Measurements from ENCODE around the gene ANKS3.

The ANKS3 gene

GRCh38 chr16:4682616-4683254, 51.3 kb downstream of the ANKS3 start:
- H3K4me3 ChIP-seq (ENCODE audit: extremely low read depth, insufficient read depth, low read length, poor library complexity, severe bottlenecking): no peak overlapping the region
- H3K9me3 ChIP-seq (ENCODE audit: control insufficient read depth, low read length): no peaks in the 10 kb centered on the region
- H3K27ac ChIP-seq (ENCODE audit: low read depth, low read length, severe bottlenecking): no peak overlapping the region
- WGBS, 2 experiments (ENCODE audit: insufficient coverage in 2 of 2): 78 to 83% methylated on average over 27 to 36 of the region's 36 CpGs
- H3K4me1 ChIP-seq (ENCODE audit: control insufficient read depth, insufficient read depth, low read length, poor library complexity, severe bottlenecking): no peaks in the 10 kb centered on the region
- H3K36me3 ChIP-seq (ENCODE audit: control insufficient read depth, insufficient read depth, low read length): peaks cover 80% of the 10 kb centered on the region

GRCh38 chr16:4682084-4682591, 51.9 kb downstream of the ANKS3 start:
- Histone ChIP-seq H3K36me3 (ENCODE audit: control insufficient read depth, insufficient read depth, low read length) (peaks cover 79% of the 10 kb centered on the region), H3K4me3 (ENCODE audit: extremely low read depth, insufficient read depth, low read length, poor library complexity, severe bottlenecking) (no peak overlapping the region), H3K4me1 (ENCODE audit: control insufficient read depth, insufficient read depth, low read length, poor library complexity, severe bottlenecking) (no peaks in the 10 kb centered on the region), H3K27ac (ENCODE audit: low read depth, low read length, severe bottlenecking) (no peak overlapping the region), H3K9me3 (ENCODE audit: control insufficient read depth, low read length) (no peaks in the 10 kb centered on the region)
- WGBS, 2 experiments (ENCODE audit: insufficient coverage in 2 of 2): 91% methylated on average over 24 to 26 of the region's 26 CpGs

GRCh38 chr16:4681471-4682083, 52.5 kb downstream of the ANKS3 start:
- Histone ChIP-seq H3K27ac (ENCODE audit: low read depth, low read length, severe bottlenecking) (no peak overlapping the region), H3K36me3 (ENCODE audit: control insufficient read depth, insufficient read depth, low read length) (peaks cover 79% of the 10 kb centered on the region), H3K4me3 (ENCODE audit: extremely low read depth, insufficient read depth, low read length, poor library complexity, severe bottlenecking) (no peak overlapping the region), H3K4me1 (ENCODE audit: control insufficient read depth, insufficient read depth, low read length, poor library complexity, severe bottlenecking) (peaks cover 4% of the 10 kb centered on the region), H3K9me3 (ENCODE audit: control insufficient read depth, low read length) (no peaks in the 10 kb centered on the region)
- WGBS, 2 experiments (ENCODE audit: insufficient coverage in 2 of 2): 94 to 96% methylated on average over 38 of the region's 39 CpGs

- Histone ChIP-seq H3K4me1 (ENCODE audit: control insufficient read depth, insufficient read depth, low read length, poor library complexity, severe bottlenecking) (peaks cover 6% of the 10 kb centered on the region), H3K4me3 (ENCODE audit: extremely low read depth, insufficient read depth, low read length, poor library complexity, severe bottlenecking) (no peak overlapping the region), H3K36me3 (ENCODE audit: control insufficient read depth, insufficient read depth, low read length) (peaks cover 73% of the 10 kb centered on the region), H3K9me3 (ENCODE audit: control insufficient read depth, low read length) (no peaks in the 10 kb centered on the region), H3K27ac (ENCODE audit: low read depth, low read length, severe bottlenecking) (no peak overlapping the region)
- 93 to 98% methylated on average over 15 to 24 of the region's 26 CpGs for WGBS, 2 experiments (ENCODE audit: insufficient coverage in 2 of 2)
Measured at GRCh38 chr16:4680673-4681470, 53.2 kb downstream of the ANKS3 start.

- Histone ChIP-seq H3K9me3 (ENCODE audit: control insufficient read depth, low read length) (no peaks in the 10 kb centered on the region), H3K27ac (ENCODE audit: low read depth, low read length, severe bottlenecking) (no peak overlapping the region), H3K36me3 (ENCODE audit: control insufficient read depth, insufficient read depth, low read length) (peaks cover 65% of the 10 kb centered on the region), H3K4me1 (ENCODE audit: control insufficient read depth, insufficient read depth, low read length, poor library complexity, severe bottlenecking) (peaks cover 6% of the 10 kb centered on the region), H3K4me3 (ENCODE audit: extremely low read depth, insufficient read depth, low read length, poor library complexity, severe bottlenecking) (no peak overlapping the region)
- 96% methylated on average over 31 to 47 of the region's 47 CpGs for WGBS, 2 experiments (ENCODE audit: insufficient coverage in 2 of 2)
Measured at GRCh38 chr16:4679850-4680636, 54.0 kb downstream of the ANKS3 start.

- Histone ChIP-seq H3K4me1 (ENCODE audit: control insufficient read depth, insufficient read depth, low read length, poor library complexity, severe bottlenecking) (peaks cover 6% of the 10 kb centered on the region), H3K4me3 (ENCODE audit: extremely low read depth, insufficient read depth, low read length, poor library complexity, severe bottlenecking) (no peak overlapping the region), H3K9me3 (ENCODE audit: control insufficient read depth, low read length) (no peaks in the 10 kb centered on the region), H3K27ac (ENCODE audit: low read depth, low read length, severe bottlenecking) (no peak overlapping the region), H3K36me3 (ENCODE audit: control insufficient read depth, insufficient read depth, low read length) (peaks cover 59% of the 10 kb centered on the region)
- WGBS, 2 experiments (ENCODE audit: insufficient coverage in 2 of 2): 94 to 96% methylated on average over 12 to 16 of the region's 20 CpGs
Measured at GRCh38 chr16:4679156-4679849, 54.8 kb downstream of the ANKS3 start.

- Histone ChIP-seq H3K4me3 (ENCODE audit: extremely low read depth, insufficient read depth, low read length, poor library complexity, severe bottlenecking) (no peak overlapping the region), H3K36me3 (ENCODE audit: control insufficient read depth, insufficient read depth, low read length) (peaks cover 60% of the 10 kb centered on the region)
Measured at GRCh38 chr16:4678596-4678995, 55.5 kb downstream of the ANKS3 start.

GRCh38 chr16:4677994-4678393, 56.1 kb downstream of the ANKS3 start:
- 95 to 98% methylated on average over 8 to 9 of the region's 9 CpGs for WGBS, 2 experiments (ENCODE audit: insufficient coverage in 2 of 2)
- Histone ChIP-seq H3K4me1 (ENCODE audit: control insufficient read depth, insufficient read depth, low read length, poor library complexity, severe bottlenecking) (peaks cover 6% of the 10 kb centered on the region), H3K9me3 (ENCODE audit: control insufficient read depth, low read length) (no peaks in the 10 kb centered on the region), H3K4me3 (ENCODE audit: extremely low read depth, insufficient read depth, low read length, poor library complexity, severe bottlenecking) (no peak overlapping the region), H3K27ac (ENCODE audit: low read depth, low read length, severe bottlenecking) (no peak overlapping the region), H3K36me3 (ENCODE audit: control insufficient read depth, insufficient read depth, low read length) (peaks cover 60% of the 10 kb centered on the region)

More at GRCh38 chr16:4678596-4678995, 55.5 kb downstream of the ANKS3 start:
- 97 to 100% methylated on average over 4 to 5 of the region's 6 CpGs for WGBS, 2 experiments (ENCODE audit: insufficient coverage in 2 of 2)
- Histone ChIP-seq H3K27ac (ENCODE audit: low read depth, low read length, severe bottlenecking) (no peak overlapping the region), H3K4me1 (ENCODE audit: control insufficient read depth, insufficient read depth, low read length, poor library complexity, severe bottlenecking) (peaks cover 6% of the 10 kb centered on the region), H3K9me3 (ENCODE audit: control insufficient read depth, low read length) (no peaks in the 10 kb centered on the region)

- Histone ChIP-seq H3K9me3 (ENCODE audit: control insufficient read depth, low read length) (no peaks in the 10 kb centered on the region), H3K27ac (ENCODE audit: low read depth, low read length, severe bottlenecking) (no peak overlapping the region), H3K36me3 (ENCODE audit: control insufficient read depth, insufficient read depth, low read length) (peaks cover 58% of the 10 kb centered on the region), H3K4me1 (ENCODE audit: control insufficient read depth, insufficient read depth, low read length, poor library complexity, severe bottlenecking) (peaks cover 6% of the 10 kb centered on the region), H3K4me3 (ENCODE audit: extremely low read depth, insufficient read depth, low read length, poor library complexity, severe bottlenecking) (no peak overlapping the region)
- 96 to 100% methylated on average over 16 to 17 of the region's 17 CpGs for WGBS, 2 experiments (ENCODE audit: insufficient coverage in 2 of 2)
Measured at GRCh38 chr16:4677390-4677789, 56.7 kb downstream of the ANKS3 start.

GRCh38 chr16:4676831-4677230, 57.2 kb downstream of the ANKS3 start:
- 88 to 97% methylated on average over 9 of the region's 11 CpGs for WGBS, 2 experiments (ENCODE audit: insufficient coverage in 2 of 2)
- Histone ChIP-seq H3K36me3 (ENCODE audit: control insufficient read depth, insufficient read depth, low read length) (peaks cover 56% of the 10 kb centered on the region), H3K9me3 (ENCODE audit: control insufficient read depth, low read length) (no peaks in the 10 kb centered on the region)

More at GRCh38 chr16:4676831-4677230, 57.2 kb downstream of the ANKS3 start:
- Histone ChIP-seq H3K27ac (ENCODE audit: low read depth, low read length, severe bottlenecking) (no peak overlapping the region), H3K4me3 (ENCODE audit: extremely low read depth, insufficient read depth, low read length, poor library complexity, severe bottlenecking) (no peak overlapping the region), H3K4me1 (ENCODE audit: control insufficient read depth, insufficient read depth, low read length, poor library complexity, severe bottlenecking) (peaks cover 6% of the 10 kb centered on the region)
